HG02610 (cell line): Measurements from ENCODE around the gene QRFP.
"Not testable (repeated sequence)": the region's sequence is repeated elsewhere in the genome, so short reads cannot be mapped to it uniquely, and the experiment has no call there.

Experiments
- ATAC-seq: cut with Tn5 transposase; IDR thresholded peaks from one replicate; pipeline ENCODE4 v1.9.1; 2021; ENCODE audit warnings: mild to moderate bottlenecking, moderate library complexity; ENCODE audit not compliant: unreplicated experiment

QRFP gene

DNA sequence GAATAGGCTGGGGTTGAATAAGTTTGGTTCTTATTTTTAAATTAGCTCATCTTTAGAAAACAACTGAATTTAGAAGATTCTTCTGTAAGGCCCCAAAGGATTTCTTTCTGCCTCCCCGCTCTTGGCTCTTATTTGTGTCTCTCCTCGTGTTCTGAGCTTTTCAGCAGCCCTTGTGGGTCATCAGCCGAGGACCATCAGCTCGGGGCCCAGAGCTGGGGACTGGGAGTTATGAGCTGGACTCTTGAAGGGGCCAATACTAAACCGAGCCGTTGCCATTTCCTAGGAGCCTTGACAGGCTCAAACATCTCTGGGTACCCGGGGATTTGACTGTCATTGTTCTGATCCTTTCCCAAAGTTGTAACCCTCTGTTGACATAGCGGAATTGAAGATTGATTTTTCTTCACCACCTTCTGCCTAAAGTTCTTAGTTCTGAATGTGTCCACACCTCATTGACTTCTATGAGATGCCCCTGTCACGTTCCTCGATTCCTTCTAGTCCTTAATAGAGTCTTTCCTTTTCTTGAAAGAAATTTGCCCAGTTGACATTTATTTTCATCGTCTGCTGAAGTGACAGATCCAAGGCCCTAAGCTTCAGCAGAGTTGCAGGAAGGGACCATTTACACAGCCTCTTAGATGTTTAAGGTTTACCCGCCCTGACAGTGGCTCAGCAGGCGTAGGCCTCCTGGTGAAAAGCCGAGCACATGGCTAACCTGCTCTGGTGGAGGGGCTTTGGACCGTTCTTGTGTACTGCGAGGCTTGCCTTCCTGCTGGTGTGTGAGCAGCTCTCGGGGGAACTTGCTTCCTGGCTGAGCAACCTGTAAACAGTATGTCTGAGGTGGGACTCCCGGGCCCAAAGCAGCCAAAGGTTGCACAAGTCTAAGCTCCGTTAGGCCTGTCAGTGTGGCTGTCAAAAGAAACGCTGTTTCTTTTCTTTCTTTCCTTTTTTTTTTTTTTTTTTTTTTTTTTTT, 37.6 kb downstream of the QRFP start:
- no peak for ATAC-seq

DNA sequence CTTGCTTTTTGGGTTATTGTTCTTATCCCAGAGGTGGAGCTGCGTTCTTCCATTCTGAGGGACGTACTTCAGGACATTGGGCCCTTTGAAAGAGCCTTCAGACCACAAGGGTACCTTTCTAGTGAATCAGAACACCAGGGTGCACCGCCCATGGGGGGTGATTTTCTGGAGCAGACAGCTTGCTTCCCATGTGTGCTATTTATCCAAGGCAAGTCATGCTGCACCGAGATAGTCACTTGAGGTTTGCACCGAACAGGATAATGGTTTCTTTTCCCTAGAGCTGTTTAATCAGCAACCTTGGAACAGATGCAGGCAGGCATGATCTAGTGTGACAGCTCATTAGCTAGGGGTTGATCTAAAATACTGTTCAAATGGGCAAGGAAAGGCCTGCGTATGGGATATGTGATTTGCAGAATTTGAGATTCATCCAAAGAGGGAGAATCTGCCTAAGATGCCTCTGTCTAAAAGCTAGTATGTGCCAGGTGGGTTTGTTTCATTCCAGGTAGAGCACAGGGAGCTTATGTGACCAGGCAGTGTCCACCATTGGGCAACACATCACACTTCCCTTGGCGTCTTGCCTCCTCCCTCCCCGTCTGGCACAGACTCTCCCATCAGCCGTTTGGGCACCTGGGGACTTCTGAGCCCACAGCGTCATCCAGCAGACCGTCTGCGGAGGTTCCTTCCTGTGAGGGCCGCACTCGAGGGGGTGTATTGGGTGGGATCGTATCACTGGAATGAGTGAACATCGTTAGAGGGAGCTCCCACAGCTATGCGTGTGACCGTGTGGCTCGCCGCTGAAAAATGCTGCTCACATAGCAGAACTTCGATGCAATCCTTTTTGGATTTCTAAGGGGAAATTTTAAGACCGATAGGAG, 38.5 kb downstream of the QRFP start:
- ATAC-seq = no peak

DNA sequence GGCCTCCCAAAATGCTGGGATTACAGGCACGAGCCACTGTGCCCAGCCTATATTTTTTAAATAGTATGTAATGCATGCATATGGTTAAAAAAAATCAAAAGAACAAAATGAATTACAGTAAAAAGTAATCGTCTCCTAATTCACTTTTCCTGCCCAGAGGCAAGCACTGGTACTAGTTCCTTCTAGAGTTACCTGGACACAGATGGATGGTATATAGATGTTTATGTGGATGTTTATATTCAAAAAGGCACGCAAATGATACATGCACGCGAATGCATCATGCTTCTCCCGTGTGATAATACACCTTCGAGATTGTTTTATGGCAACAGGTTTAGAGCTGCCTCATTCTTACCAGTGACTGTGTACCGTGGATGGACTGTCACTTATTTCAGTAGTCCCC, 40.1 kb downstream of the QRFP start:
- ATAC-seq = no peak

DNA sequence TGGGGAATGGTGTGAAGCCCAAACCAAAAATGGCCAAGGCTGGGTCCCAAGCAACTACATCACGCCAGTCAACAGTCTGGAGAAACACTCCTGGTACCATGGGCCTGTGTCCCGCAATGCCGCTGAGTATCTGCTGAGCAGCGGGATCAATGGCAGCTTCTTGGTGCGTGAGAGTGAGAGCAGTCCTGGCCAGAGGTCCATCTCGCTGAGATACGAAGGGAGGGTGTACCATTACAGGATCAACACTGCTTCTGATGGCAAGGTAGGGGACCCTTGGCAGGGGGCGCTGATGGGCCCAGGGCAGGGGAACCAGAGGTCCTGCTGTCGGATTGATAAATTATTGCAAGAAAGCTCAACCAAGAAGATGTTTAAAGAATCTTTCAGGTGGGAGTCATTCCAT, 41.8 kb downstream of the QRFP start:
- ATAC-seq = no peak

DNA sequence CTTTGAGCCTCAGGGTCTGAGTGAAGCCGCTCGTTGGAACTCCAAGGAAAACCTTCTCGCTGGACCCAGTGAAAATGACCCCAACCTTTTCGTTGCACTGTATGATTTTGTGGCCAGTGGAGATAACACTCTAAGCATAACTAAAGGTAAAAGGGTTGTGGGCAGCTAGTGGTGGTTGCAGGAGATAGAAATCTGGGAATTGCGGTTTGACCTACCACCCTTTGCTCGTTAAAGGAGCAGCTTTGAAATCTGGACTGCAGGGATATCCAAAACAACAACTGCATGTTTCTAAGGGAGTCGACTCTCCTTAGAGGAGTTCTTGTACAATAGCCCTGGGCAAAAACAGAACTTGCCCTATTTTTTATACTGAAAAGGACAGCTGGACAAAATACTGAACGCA, 42.5 kb downstream of the QRFP start:
- no peak for ATAC-seq

DNA sequence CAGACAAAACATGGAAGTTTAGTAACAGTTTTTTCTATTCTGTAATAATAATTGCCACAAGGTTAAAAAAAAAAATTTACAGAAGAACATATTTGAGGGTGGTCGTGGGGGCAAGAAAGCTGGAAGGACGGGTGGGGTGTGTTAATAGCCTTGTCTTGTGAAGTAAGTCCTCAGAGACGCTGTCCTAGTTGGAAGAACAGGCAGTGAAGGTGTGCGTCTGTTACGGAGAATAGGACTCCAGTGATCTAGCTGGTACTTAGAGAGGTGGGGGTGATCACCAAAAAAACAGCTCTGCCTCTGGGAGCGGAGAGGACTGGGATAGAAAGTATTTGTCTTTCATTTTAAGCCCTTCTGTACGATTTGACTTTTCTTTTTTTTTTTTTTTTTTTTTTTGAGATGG, 43.8 kb downstream of the QRFP start:
- ATAC-seq = no peak

DNA sequence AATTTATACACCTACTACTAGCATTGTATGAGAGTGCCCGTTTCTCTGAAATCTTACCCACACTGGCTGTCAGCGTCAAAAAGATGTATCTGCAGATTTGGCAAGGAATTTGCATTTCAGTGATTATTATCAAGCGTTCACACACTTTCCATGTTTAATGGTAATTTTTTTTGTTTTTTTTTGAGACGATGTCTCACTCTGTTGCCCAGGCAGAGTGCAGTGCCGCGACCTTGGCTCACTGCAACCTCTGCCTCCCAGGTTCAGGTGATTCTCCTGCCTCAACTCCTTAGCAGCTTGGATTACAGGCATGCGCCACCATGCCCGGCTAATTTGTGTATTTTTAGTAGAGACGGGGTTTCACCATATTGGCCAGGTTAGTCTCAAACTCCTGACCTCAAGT, 47.3 kb downstream of the QRFP start:
- ATAC-seq = no peak

DNA sequence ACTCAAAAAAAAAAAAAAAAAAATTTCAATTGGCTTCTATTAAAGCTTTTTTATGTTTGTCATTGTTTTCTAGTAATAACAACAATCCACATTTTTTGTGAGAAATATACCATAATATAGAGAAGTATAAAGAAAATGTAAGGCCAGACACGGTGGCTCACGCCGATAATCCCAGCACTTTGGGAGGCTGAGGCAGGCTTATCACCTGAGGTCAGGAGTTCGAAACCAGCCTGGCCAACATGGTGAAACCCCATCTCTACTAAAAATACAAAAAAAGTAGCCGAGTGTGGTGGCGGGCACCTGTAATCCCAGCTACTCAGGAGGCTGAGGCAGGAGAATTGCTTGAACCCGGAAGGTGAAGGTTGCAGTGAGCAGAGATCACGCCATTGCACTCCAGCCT, 48.1 kb downstream of the QRFP start:
- not testable (repeated sequence) for ATAC-seq

DNA sequence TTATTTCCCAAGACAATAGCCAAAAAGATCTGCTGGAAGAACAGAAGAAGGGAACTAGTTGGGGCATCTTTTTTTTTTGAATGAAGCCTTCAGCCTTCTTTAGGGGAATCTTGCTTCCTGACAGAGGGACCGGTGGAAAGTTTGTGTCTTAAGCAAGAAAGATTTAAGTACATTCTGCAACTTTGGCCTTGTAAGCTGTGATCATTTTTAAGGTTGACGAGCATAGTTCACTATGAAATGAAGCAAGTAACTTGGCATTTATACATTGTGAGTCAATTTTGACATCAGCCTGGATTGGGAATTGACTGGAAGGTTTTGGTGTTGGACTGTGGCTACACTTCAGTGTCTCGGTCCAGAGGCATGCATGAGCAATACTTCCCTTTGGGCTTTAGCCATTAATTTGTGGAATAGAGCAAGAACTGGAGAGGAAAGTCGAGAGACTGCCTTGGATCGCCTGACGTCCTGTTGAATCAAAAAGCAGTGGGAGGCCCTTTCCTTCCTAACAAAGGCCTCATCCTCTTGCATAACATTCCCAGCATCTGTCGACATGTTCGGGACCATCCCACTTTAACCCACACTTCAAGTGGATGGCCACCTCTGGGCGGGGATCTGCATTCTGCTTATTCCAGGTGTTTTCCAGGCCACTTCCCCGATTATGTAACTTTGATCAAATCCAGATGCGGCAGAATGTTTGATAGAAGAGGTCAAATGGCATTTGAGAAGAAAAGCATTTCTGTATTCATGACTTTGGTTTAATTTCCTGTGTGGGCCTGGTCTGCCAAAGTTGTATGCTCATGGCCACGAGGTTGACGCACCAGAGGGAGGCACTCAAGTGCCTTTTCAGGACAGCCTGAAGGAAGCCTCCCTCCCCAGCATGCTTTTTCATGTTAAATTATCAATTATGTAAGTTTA, 49.0 kb downstream of the QRFP start:
- no peak for ATAC-seq

DNA sequence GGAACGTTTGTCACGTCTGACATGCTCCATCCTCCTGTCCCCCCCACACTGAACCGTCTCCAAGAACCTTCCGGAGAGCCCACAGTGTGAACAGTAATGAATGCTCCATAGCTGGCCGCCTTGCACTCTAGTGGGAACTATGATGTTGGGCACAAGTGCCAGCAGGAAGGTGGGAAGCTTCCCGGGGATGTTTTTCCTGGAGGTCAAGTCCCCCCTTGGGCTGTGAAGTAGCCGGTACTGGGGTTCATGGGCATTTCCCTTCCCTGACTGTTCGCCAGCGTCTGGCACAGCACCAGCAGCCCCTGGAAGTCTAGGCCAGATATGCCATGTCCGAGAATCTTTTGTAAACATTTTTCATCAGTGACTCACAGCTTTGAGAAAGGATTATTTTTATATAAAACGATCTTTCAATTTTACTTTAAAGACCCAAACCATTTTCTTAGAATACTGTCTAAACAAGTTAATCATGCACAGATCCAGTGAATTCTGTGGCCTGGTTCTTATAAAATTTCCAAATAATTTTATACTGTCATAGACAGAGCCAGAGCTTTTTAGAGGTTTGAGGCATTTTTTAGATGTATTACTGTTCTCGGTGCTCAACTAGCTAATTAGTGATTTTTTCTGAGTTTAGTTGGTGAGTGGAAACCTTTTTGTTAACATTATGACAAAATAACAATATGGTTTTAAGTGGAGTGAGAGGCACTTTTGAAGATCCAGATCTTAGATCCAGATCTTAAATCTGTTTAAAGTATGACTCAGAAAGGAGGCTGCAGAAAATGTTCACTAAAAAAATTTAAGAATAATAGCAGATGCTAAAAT, 49.9 kb downstream of the QRFP start:
- ATAC-seq = no peak

DNA sequence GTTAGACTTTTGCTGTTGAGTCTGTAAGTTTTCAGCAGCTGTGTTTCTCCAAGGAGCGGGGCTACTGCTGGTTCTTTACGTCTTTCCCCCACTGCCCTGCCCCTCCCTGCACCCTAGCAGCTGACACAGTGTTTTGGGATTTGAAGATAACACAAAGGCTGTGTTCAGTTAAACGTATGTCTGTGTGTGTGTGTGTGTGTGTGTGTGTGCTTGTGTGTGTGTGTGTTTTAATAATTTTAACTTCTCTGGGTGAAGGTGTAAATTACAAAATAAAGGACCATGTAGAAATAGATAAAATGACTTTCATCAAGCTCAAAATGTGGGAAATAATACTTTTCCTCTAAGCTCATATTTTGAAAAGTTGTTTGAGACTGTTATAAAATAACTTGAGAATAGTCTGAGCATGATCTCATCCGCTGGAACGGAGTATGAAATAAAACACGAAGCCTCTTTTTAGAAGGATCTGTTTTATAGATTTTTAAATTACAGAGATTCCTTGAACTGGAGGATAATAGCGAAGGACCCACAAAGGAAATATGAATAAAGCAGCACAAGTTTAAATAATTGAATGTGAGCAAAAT, 50.6 kb downstream of the QRFP start:
- ATAC-seq = no peak

DNA sequence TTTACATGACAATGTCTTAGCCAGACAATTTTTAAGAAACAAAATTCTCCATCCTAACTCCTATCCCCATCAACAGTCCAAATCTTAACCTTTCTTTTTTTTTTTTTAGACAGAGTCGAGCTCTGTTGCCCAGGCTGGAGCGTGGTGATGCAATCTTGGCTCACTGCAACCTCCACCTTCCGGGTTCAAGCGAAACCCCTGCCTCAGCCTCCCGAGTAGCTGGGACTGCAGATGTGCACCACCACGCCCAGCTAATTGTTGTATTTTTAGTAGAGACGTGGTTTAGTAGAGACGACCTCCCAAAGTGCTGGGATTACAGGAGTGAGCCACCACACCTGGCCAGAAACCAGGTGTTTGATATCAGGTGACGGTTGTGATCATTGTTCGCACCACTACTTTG, 51.4 kb downstream of the QRFP start:
- no peak for ATAC-seq

DNA sequence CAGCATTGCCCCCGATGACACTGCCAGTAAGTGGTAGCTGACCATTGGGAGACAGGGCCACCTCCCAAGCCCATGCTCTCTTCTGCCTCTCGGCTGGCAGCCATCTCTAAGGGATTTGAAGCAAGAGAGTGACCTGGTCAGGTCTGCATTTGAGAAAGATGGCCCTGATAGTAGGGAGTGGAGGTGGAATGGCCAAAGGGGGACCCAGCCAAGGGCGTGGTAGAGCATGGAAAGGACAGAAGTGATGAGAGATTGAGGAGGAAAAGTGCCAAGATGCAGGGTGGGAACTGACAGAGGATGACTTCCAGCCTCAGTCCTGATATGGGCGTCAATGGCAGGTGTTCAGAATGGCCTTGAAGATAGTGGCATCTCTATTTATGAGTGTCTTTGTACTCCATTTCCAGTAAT, 52.6 kb downstream of the QRFP start:
- ATAC-seq = no peak

DNA sequence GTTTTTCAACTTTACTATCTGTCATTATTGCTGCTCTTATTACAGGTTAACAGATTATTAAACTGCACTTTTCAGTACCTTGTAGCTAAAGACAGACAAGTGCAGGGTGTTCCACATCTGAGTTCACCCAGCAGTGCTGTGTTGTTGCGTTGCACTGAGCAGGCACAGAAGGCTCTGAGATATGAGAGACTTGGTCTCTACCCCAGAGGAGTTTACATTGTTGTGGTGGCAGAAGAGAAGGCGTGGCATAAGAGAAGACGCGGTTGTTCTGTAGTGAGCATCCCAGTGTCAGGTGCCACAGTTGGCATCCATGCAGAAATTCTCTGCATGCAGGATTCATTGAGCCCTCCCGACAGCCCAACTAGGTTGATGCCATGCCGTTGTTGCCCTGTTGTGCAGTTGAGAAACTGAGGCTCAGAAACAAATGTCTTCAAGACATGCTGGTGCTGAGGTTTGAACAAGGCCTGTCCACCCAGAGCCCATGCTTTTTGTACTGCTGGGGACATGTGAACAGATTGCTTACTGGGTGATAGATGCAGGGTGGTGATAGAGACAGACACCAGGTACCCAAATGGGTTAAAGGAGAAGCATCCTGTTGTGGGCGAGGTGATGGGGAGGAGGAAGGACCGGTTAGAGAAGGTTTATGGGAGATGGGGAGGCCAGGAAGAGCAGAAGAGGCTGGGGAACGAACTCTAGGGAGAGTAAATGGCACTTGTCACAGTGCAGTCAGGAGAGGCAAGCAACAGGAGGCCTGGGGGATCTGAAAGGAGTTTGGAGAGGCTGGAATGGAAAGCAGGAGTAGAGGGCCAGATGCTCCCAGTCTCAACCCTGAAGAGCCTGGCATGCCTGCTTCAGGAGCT, 53.3 kb downstream of the QRFP start:
- no peak for ATAC-seq
